Vagina (tissue), 2 donors: ENCODE measurements around the gene CEP85.

Experiments
- POLR2AphosphoS5 ChIP-seq, 2 donors: sonication (generic); formaldehyde crosslinking; IDR thresholded peaks; one replicate each; pipeline ENCODE4 v1.9.0; 2017; ENCODE audit warnings: antibody characterized with exemption in 2 of 2, mild to moderate bottlenecking in 2 of 2, low read depth in 1 of 2; ENCODE audit not compliant: insufficient read depth in 1 of 2
- TF ChIP-seq, protein P1 (sequence below), 3 experiments: fragments of 450-650 bp in 2 of 3; fragments of 200-600 bp in 1 of 3; sonication (generic) in 1 of 3; IDR thresholded peaks; one replicate each; pipeline ENCODE4 v1.5.1; 2017 to 2019; ENCODE audit warnings: antibody characterized with exemption in 3 of 3, mild to moderate bottlenecking in 2 of 3, moderate library complexity in 2 of 3

- TF ChIP-seq, protein P1, sequence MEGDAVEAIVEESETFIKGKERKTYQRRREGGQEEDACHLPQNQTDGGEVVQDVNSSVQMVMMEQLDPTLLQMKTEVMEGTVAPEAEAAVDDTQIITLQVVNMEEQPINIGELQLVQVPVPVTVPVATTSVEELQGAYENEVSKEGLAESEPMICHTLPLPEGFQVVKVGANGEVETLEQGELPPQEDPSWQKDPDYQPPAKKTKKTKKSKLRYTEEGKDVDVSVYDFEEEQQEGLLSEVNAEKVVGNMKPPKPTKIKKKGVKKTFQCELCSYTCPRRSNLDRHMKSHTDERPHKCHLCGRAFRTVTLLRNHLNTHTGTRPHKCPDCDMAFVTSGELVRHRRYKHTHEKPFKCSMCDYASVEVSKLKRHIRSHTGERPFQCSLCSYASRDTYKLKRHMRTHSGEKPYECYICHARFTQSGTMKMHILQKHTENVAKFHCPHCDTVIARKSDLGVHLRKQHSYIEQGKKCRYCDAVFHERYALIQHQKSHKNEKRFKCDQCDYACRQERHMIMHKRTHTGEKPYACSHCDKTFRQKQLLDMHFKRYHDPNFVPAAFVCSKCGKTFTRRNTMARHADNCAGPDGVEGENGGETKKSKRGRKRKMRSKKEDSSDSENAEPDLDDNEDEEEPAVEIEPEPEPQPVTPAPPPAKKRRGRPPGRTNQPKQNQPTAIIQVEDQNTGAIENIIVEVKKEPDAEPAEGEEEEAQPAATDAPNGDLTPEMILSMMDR (IDR thresholded peaks at IDR 0.05), result no peak
- no peak for TF ChIP-seq POLR2AphosphoS5 (IDR thresholded peaks at IDR 0.05; ENCODE audit: insufficient read depth in 1 of 2, low read depth in 1 of 2)
Observed at GRCh38 chr1:26297791-26298124, 63.8 kb downstream of the CEP85 start.
